GM23338 (cell line): ENCODE results near the gene TPPP3.

Experiments
- EZH2phosphoT487 ChIP-seq: fragments of 200-600 bp; sonication (generic); IDR thresholded peaks from one replicate; pipeline ENCODE4 v1.8.1; 2018; ENCODE audit warnings: antibody characterized with exemption; ENCODE audit not compliant: unreplicated experiment
- NANOG ChIP-seq: IDR thresholded peaks from 2 replicates; pipeline ENCODE4 v1.6.1; 2016; ENCODE audit warnings: antibody characterized with exemption, borderline replicate concordance
- TF ChIP-seq, protein P1 (sequence below): IDR thresholded peaks from 2 replicates; pipeline ENCODE4 v1.6.1; 2016; ENCODE audit warnings: antibody characterized with exemption
- TF ChIP-seq, protein P2 (sequence below), 2 experiments: fragments of 200-600 bp in 1 of 2; sonication (generic) in 1 of 2; conservative IDR thresholded peaks; 2 replicates each; pipeline versions ENCODE4 v1.5.1 to v1.6.1; 2016 to 2017; ENCODE audit warnings: antibody characterized with exemption in 2 of 2, low read depth in 2 of 2, mild to moderate bottlenecking in 2 of 2, moderate library complexity in 1 of 2

DNA sequence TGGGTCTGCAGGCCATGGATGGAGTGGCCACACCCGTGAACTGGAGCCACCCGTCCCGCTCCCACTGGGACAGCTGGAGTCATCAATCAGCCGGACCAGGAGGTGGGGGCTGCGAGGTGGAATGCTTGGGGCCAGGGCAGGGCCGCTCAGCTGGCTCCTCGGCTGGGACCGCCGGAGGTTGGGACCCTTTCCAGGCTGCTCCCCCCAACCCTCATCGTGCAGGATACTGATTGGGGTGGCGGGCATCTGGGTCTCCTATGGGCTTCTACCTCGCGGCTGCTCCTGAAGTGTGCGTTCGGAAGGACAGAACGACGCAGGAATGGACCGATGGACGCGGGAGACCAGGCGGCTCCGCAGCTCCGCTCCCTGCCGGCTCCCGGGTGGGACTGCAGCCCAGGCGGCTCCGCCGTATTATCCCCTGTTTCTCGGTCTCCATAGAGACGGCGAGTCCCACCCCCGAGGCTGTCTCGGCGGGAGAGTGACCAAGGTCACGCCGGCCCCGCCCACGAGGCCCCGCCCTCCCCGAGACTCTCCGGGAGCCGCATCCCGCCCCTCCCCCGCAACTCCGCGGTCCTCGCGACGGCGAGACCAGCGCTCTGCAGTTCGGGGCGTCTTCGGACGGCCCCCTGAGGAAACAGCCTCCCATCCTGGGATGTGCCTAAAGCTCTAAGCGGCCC lies at the start of gene TPPP3:
- TF ChIP-seq, protein P1, sequence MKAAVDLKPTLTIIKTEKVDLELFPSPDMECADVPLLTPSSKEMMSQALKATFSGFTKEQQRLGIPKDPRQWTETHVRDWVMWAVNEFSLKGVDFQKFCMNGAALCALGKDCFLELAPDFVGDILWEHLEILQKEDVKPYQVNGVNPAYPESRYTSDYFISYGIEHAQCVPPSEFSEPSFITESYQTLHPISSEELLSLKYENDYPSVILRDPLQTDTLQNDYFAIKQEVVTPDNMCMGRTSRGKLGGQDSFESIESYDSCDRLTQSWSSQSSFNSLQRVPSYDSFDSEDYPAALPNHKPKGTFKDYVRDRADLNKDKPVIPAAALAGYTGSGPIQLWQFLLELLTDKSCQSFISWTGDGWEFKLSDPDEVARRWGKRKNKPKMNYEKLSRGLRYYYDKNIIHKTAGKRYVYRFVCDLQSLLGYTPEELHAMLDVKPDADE = no peak
- TF ChIP-seq, protein P2, sequence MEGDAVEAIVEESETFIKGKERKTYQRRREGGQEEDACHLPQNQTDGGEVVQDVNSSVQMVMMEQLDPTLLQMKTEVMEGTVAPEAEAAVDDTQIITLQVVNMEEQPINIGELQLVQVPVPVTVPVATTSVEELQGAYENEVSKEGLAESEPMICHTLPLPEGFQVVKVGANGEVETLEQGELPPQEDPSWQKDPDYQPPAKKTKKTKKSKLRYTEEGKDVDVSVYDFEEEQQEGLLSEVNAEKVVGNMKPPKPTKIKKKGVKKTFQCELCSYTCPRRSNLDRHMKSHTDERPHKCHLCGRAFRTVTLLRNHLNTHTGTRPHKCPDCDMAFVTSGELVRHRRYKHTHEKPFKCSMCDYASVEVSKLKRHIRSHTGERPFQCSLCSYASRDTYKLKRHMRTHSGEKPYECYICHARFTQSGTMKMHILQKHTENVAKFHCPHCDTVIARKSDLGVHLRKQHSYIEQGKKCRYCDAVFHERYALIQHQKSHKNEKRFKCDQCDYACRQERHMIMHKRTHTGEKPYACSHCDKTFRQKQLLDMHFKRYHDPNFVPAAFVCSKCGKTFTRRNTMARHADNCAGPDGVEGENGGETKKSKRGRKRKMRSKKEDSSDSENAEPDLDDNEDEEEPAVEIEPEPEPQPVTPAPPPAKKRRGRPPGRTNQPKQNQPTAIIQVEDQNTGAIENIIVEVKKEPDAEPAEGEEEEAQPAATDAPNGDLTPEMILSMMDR (conservative IDR thresholded peaks at IDR 0.05; ENCODE audit: low read depth in 2 of 2) = peak; percentile 38 to 45
- TF ChIP-seq EZH2phosphoT487 (no peak), NANOG (no peak)
